GM23338 (cell line): ENCODE data around the gene IBA57. TPM values are rescaled to one million over a fixed set of nuclear protein-coding genes. Genes with fewer than 3 reads are reported as not detected.

Source experiments
- ATAC-seq: fragments of 200-7000 bp; cut with Tn5 transposase; 3 replicates; pipeline ENCODE4 v1.9.1; 2020
- DNase-seq: peaks from one replicate; pipeline ENCODE4 v3.0.0-alpha.2; 2015; ENCODE audit warnings: low spot score
- H2AFZ ChIP-seq: fragments of 200-600 bp; sonication (generic); 2 replicates; pipeline ENCODE4 v1.8.0; 2016; ENCODE audit warnings: antibody characterized with exemption, mild to moderate bottlenecking, moderate library complexity
- H3F3A ChIP-seq: fragments of 200-600 bp; sonication (generic); replicated peaks from 2 replicates; pipeline ENCODE4 v1.8.0; 2017; ENCODE audit warnings: antibody characterized with exemption, mixed run types, low read depth
- H3K27ac ChIP-seq: fragments of 200-600 bp; sonication (generic); 2 replicates; pipeline ENCODE4 v1.6.1; 2016; ENCODE audit warnings: low read depth
- H3K27me3 ChIP-seq: fragments of 200-600 bp; sonication (generic); 2 replicates; pipeline ENCODE4 v1.8.0; 2016; ENCODE audit warnings: mild to moderate bottlenecking, mixed run types, moderate library complexity; ENCODE audit not compliant: insufficient read depth
- H3K36me3 ChIP-seq: fragments of 200-600 bp; sonication (generic); 2 replicates; pipeline ENCODE4 v1.8.0; 2016; ENCODE audit warnings: mild to moderate bottlenecking; ENCODE audit not compliant: insufficient read depth
- H3K4me1 ChIP-seq: fragments of 200-600 bp; sonication (generic); 2 replicates; pipeline ENCODE4 v1.8.0; 2016; ENCODE audit warnings: mild to moderate bottlenecking, moderate library complexity; ENCODE audit not compliant: insufficient read depth
- H3K4me2 ChIP-seq: fragments of 200-600 bp; sonication (generic); 2 replicates; pipeline ENCODE4 v1.7.1; 2017; ENCODE audit warnings: mixed run types
- H3K4me3 ChIP-seq: fragments of 200-600 bp; sonication (generic); 2 replicates; pipeline ENCODE4 v1.6.1; 2016; ENCODE audit warnings: mixed run types
- H3K79me2 ChIP-seq: fragments of 200-600 bp; sonication (generic); replicated peaks from 2 replicates; pipeline ENCODE4 v1.8.0; 2017; ENCODE audit warnings: mild to moderate bottlenecking; ENCODE audit not compliant: insufficient read depth
- H3K9me2 ChIP-seq: fragments of 200-600 bp; sonication (generic); 2 replicates; pipeline ENCODE4 v1.8.0; 2017; ENCODE audit not compliant: insufficient read depth
- H4K20me1 ChIP-seq: fragments of 200-600 bp; sonication (generic); replicated peaks from 2 replicates; pipeline ENCODE4 v1.8.0; 2017; ENCODE audit warnings: mild to moderate bottlenecking; ENCODE audit not compliant: insufficient read depth
- H3K27ac Mint-ChIP-seq: 2 replicates; pipeline ENCODE4 v1.8.0; 2020; ENCODE audit warnings: inconsistent platforms, mild to moderate bottlenecking, moderate library complexity, mixed read lengths
- H3K27me3 Mint-ChIP-seq: 3 replicates; pipeline ENCODE4 v1.8.0; 2022; ENCODE audit warnings: low read depth, mild to moderate bottlenecking, moderate library complexity, mixed read lengths, inconsistent platforms; ENCODE audit not compliant: insufficient read depth, poor library complexity
- H3K36me3 Mint-ChIP-seq: 3 replicates; pipeline ENCODE4 v1.8.0; 2021; ENCODE audit warnings: low read depth, mild to moderate bottlenecking, inconsistent platforms, moderate library complexity, mixed read lengths
- H3K4me1 Mint-ChIP-seq: 3 replicates; pipeline ENCODE4 v1.8.0; 2020; ENCODE audit warnings: mild to moderate bottlenecking, inconsistent platforms, mixed read lengths
- H3K4me3 Mint-ChIP-seq: 3 replicates; pipeline ENCODE4 v1.8.0; 2021; ENCODE audit warnings: moderate library complexity, mild to moderate bottlenecking, inconsistent platforms, mixed read lengths
- H3K9me3 Mint-ChIP-seq: 3 replicates; pipeline ENCODE4 v1.8.0; 2020; ENCODE audit warnings: moderate library complexity, mild to moderate bottlenecking, inconsistent platforms, mixed read lengths
- CREB1 ChIP-seq: fragments of 250-450 bp; sonication (Bioruptor Pico); IDR thresholded peaks from 2 replicates; pipeline ENCODE4 v1.5.0; 2020; ENCODE audit warnings: low read depth, mild to moderate bottlenecking, moderate library complexity
- EZH2 ChIP-seq: fragments of 200-600 bp; sonication (generic); IDR thresholded peaks from one replicate; pipeline ENCODE4 v1.8.0; 2017; ENCODE audit warnings: antibody characterized with exemption, mild to moderate bottlenecking, low read depth; ENCODE audit not compliant: unreplicated experiment
- EZH2phosphoT487 ChIP-seq: fragments of 200-600 bp; sonication (generic); IDR thresholded peaks from one replicate; pipeline ENCODE4 v1.8.1; 2018; ENCODE audit warnings: antibody characterized with exemption; ENCODE audit not compliant: unreplicated experiment
- JUNB ChIP-seq: IDR thresholded peaks from one replicate; pipeline ENCODE4 v1.6.1; 2016; ENCODE audit warnings: antibody characterized with exemption; ENCODE audit not compliant: unreplicated experiment
- NANOG ChIP-seq: IDR thresholded peaks from 2 replicates; pipeline ENCODE4 v1.6.1; 2016; ENCODE audit warnings: antibody characterized with exemption, borderline replicate concordance
- POLR2AphosphoS5 ChIP-seq: IDR thresholded peaks from 2 replicates; pipeline ENCODE4 v1.6.1; 2016; ENCODE audit warnings: antibody characterized with exemption, low read depth
- STAT1 ChIP-seq: IDR thresholded peaks from one replicate; pipeline ENCODE4 v1.6.1; 2016; ENCODE audit warnings: antibody characterized with exemption; ENCODE audit not compliant: unreplicated experiment
- ZNF114 ChIP-seq: fragments of 250-450 bp; sonication (Bioruptor Pico); IDR thresholded peaks from 2 replicates; pipeline ENCODE4 v1.5.0; 2020; ENCODE audit warnings: mild to moderate bottlenecking, moderate library complexity
- ZNF331 ChIP-seq: fragments of 250-450 bp; sonication (Bioruptor Pico); IDR thresholded peaks from 2 replicates; pipeline ENCODE4 v1.5.0; 2020; ENCODE audit warnings: low read depth, mild to moderate bottlenecking, moderate library complexity
- polyA plus RNA-seq: library from polyadenylated mRNA; unstranded; fragments of >200 nt; fragmentation: Nextera tagmentation; extraction: Ambion mirVana; gene quantifications from 2 replicates; pipeline ENCODE4 v1.2.1, GENCODE V29; 2016
- total RNA-seq: library from RNA; depleted of rRNA; stranded (reverse); fragments of >200 nt; shearing (Covaris generic); gene quantifications from 2 replicates; pipeline ENCODE4 v1.2.3, GENCODE V29; 2014
- TF ChIP-seq, protein P1 (sequence below): fragments of 250-450 bp; sonication (Bioruptor Pico); IDR thresholded peaks from 2 replicates; pipeline ENCODE4 v1.5.0; 2020; ENCODE audit warnings: mild to moderate bottlenecking, moderate library complexity
- TF ChIP-seq, protein P2 (sequence below): IDR thresholded peaks from one replicate; pipeline ENCODE4 v1.6.1; 2018; ENCODE audit warnings: antibody characterized with exemption; ENCODE audit not compliant: unreplicated experiment
- TF ChIP-seq, protein P3 (sequence below): IDR thresholded peaks from 2 replicates; pipeline ENCODE4 v1.6.1; 2016; ENCODE audit warnings: antibody characterized with exemption
- TF ChIP-seq, protein P4 (sequence below), 2 experiments: fragments of 200-600 bp in 1 of 2; sonication (generic) in 1 of 2; conservative IDR thresholded peaks; 2 replicates each; pipeline versions ENCODE4 v1.5.1 to v1.6.1; 2016 to 2017; ENCODE audit warnings: antibody characterized with exemption in 2 of 2, low read depth in 2 of 2, mild to moderate bottlenecking in 2 of 2, moderate library complexity in 1 of 2

IBA57 gene
- total and polyA plus RNA-seq, 2 experiments from 2014 or later = 1.1 to 10.3 TPM

DNA sequence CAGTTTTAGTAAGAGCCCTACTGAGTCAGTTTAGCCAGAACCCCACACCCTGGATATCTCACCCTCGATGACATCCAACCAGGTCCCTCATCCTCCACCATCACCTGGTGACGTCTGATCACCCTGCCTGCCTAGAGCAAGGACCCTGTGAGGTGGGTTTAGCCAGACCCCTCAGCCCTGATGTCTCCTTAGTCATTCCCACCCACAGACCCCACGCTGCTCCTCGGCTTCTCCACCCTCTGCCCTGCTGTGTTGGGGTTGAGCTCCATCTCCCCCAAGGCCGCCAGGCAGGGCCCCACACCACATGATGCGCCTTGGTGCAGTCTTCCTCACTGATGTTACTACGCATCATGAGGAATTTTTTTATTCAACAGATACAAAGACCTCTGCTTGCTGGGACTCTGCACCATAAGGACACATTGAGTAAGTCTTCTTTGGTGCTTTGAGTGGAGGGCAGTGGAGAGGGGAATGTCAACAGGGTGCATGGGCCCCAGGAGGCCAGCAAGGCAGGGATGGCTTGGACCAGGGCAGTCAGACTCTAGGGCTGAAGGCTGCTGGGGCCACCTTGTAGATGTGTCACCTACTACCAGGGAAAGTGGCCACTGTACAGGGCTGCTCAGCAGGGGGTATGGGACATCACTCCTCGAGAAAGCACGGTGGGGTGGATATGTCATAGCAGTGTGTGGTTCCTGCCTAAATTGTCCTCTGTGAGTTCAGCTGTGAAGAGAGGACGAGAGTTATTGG, 1.7 kb upstream of the IBA57 start:
- no peak overlapping the region for H2AFZ ChIP-seq
- H3F3A ChIP-seq = 0 out of 2 replicates have a peak, but pooled peaks cover 2% of the 10 kb centered on the region
- peaks cover 8% of the 10 kb centered on the region; the same call in 1 of the 2 replicates for H3K4me1 ChIP-seq
- H3K9me2 ChIP-seq = no peaks in the 10 kb centered on the region
- Mint-ChIP-seq H3K9me3 (no peaks in the 10 kb centered on the region), H3K4me1 (peaks cover 10% of the 10 kb centered on the region; the same call in 2 of the 3 replicates), H3K27ac (no peak overlapping the region), H3K4me3 (peak overlapping the region; percentile 85), H3K36me3 (no peaks in the 10 kb centered on the region; the same call in 2 of the 3 replicates), H3K27me3 (peaks cover 10% of the 10 kb centered on the region)
- TF ChIP-seq, protein P1, sequence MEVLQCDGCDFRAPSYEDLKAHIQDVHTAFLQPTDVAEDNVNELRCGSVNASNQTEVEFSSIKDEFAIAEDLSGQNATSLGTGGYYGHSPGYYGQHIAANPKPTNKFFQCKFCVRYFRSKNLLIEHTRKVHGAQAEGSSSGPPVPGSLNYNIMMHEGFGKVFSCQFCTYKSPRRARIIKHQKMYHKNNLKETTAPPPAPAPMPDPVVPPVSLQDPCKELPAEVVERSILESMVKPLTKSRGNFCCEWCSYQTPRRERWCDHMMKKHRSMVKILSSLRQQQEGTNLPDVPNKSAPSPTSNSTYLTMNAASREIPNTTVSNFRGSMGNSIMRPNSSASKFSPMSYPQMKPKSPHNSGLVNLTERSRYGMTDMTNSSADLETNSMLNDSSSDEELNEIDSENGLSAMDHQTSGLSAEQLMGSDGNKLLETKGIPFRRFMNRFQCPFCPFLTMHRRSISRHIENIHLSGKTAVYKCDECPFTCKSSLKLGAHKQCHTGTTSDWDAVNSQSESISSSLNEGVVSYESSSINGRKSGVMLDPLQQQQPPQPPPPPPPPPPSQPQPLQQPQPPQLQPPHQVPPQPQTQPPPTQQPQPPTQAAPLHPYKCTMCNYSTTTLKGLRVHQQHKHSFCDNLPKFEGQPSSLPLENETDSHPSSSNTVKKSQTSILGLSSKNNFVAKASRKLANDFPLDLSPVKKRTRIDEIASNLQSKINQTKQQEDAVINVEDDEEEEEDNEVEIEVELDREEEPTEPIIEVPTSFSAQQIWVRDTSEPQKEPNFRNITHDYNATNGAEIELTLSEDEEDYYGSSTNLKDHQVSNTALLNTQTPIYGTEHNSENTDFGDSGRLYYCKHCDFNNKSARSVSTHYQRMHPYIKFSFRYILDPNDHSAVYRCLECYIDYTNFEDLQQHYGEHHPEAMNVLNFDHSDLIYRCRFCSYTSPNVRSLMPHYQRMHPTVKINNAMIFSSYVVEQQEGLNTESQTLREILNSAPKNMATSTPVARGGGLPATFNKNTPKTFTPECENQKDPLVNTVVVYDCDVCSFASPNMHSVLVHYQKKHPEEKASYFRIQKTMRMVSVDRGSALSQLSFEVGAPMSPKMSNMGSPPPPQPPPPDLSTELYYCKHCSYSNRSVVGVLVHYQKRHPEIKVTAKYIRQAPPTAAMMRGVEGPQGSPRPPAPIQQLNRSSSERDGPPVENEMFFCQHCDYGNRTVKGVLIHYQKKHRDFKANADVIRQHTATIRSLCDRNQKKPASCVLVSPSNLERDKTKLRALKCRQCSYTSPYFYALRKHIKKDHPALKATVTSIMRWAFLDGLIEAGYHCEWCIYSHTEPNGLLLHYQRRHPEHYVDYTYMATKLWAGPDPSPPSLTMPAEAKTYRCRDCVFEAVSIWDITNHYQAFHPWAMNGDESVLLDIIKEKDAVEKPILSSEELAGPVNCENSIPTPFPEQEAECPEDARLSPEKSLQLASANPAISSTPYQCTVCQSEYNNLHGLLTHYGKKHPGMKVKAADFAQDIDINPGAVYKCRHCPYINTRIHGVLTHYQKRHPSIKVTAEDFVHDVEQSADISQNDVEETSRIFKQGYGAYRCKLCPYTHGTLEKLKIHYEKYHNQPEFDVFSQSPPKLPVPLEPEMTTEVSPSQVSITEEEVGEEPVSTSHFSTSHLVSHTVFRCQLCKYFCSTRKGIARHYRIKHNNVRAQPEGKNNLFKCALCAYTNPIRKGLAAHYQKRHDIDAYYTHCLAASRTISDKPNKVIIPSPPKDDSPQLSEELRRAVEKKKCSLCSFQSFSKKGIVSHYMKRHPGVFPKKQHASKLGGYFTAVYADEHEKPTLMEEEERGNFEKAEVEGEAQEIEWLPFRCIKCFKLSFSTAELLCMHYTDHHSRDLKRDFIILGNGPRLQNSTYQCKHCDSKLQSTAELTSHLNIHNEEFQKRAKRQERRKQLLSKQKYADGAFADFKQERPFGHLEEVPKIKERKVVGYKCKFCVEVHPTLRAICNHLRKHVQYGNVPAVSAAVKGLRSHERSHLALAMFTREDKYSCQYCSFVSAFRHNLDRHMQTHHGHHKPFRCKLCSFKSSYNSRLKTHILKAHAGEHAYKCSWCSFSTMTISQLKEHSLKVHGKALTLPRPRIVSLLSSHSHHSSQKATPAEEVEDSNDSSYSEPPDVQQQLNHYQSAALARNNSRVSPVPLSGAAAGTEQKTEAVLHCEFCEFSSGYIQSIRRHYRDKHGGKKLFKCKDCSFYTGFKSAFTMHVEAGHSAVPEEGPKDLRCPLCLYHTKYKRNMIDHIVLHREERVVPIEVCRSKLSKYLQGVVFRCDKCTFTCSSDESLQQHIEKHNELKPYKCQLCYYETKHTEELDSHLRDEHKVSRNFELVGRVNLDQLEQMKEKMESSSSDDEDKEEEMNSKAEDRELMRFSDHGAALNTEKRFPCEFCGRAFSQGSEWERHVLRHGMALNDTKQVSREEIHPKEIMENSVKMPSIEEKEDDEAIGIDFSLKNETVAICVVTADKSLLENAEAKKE (CRISPR knock-in tag) = no peak
- no peak for TF ChIP-seq ZNF331 (CRISPR knock-in tag)
- TF ChIP-seq EZH2 = no peak
- TF ChIP-seq NANOG = no peak
- TF ChIP-seq CREB1 (CRISPR knock-in tag) = no peak
- no peak for TF ChIP-seq JUNB
- TF ChIP-seq, protein P2, sequence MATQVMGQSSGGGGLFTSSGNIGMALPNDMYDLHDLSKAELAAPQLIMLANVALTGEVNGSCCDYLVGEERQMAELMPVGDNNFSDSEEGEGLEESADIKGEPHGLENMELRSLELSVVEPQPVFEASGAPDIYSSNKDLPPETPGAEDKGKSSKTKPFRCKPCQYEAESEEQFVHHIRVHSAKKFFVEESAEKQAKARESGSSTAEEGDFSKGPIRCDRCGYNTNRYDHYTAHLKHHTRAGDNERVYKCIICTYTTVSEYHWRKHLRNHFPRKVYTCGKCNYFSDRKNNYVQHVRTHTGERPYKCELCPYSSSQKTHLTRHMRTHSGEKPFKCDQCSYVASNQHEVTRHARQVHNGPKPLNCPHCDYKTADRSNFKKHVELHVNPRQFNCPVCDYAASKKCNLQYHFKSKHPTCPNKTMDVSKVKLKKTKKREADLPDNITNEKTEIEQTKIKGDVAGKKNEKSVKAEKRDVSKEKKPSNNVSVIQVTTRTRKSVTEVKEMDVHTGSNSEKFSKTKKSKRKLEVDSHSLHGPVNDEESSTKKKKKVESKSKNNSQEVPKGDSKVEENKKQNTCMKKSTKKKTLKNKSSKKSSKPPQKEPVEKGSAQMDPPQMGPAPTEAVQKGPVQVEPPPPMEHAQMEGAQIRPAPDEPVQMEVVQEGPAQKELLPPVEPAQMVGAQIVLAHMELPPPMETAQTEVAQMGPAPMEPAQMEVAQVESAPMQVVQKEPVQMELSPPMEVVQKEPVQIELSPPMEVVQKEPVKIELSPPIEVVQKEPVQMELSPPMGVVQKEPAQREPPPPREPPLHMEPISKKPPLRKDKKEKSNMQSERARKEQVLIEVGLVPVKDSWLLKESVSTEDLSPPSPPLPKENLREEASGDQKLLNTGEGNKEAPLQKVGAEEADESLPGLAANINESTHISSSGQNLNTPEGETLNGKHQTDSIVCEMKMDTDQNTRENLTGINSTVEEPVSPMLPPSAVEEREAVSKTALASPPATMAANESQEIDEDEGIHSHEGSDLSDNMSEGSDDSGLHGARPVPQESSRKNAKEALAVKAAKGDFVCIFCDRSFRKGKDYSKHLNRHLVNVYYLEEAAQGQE = no peak
- TF ChIP-seq, protein P3, sequence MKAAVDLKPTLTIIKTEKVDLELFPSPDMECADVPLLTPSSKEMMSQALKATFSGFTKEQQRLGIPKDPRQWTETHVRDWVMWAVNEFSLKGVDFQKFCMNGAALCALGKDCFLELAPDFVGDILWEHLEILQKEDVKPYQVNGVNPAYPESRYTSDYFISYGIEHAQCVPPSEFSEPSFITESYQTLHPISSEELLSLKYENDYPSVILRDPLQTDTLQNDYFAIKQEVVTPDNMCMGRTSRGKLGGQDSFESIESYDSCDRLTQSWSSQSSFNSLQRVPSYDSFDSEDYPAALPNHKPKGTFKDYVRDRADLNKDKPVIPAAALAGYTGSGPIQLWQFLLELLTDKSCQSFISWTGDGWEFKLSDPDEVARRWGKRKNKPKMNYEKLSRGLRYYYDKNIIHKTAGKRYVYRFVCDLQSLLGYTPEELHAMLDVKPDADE = no peak
- TF ChIP-seq, protein P4, sequence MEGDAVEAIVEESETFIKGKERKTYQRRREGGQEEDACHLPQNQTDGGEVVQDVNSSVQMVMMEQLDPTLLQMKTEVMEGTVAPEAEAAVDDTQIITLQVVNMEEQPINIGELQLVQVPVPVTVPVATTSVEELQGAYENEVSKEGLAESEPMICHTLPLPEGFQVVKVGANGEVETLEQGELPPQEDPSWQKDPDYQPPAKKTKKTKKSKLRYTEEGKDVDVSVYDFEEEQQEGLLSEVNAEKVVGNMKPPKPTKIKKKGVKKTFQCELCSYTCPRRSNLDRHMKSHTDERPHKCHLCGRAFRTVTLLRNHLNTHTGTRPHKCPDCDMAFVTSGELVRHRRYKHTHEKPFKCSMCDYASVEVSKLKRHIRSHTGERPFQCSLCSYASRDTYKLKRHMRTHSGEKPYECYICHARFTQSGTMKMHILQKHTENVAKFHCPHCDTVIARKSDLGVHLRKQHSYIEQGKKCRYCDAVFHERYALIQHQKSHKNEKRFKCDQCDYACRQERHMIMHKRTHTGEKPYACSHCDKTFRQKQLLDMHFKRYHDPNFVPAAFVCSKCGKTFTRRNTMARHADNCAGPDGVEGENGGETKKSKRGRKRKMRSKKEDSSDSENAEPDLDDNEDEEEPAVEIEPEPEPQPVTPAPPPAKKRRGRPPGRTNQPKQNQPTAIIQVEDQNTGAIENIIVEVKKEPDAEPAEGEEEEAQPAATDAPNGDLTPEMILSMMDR (conservative IDR thresholded peaks at IDR 0.05; ENCODE audit: low read depth in 2 of 2) = no peak
- TF ChIP-seq POLR2AphosphoS5 = no peak
- no peak for TF ChIP-seq EZH2phosphoT487
- no peak for TF ChIP-seq ZNF114 (CRISPR knock-in tag)
- no peak for TF ChIP-seq STAT1
- no peaks in the 10 kb centered on the region for H3K36me3 ChIP-seq
- DNase-seq = no peak
- H3K79me2 ChIP-seq = peaks cover 16% of the 10 kb centered on the region
- no peak overlapping the region for H3K4me2 ChIP-seq
- no peak overlapping the region for H3K27ac ChIP-seq
- no peak overlapping the region for H3K4me3 ChIP-seq
- no peaks in the 10 kb centered on the region; the same call in 1 of the 2 replicates for H4K20me1 ChIP-seq
- peaks cover 11% of the 10 kb centered on the region for H3K27me3 ChIP-seq
- no peak for ATAC-seq
